ENCODE data around the gene MBD3L3. TPM values are rescaled to one million over a fixed set of nuclear protein-coding genes. Genes with fewer than 3 reads are reported as not detected.

The MBD3L3 gene
- total and polyA plus RNA-seq, 2 of the 4 experiments (the other 2 are of a cell fraction): not detected

DNA sequence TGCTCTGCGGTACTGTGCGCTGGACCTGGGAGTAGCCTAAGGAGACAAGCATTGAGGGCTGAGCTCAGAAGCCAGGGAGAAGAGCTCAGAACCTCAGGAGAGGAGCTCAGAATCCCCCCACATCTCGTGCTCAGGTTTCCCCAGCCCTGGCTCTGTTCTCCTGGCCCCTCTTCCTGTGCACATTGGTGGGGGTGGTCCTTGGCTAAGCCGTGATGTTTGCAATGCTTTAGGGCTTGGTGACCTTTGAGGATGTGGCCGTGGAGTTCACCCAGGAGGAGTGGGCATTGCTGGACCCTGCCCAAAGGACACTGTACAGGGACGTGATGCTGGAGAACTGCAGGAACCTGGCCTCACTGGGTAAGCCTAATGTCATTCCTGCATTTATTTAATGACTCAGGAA is 17.7 kb upstream of the MBD3L3 start:
- no peak overlapping the region for H4K91ac ChIP-seq (ENCODE audit: insufficient read depth, low read depth, low read length)
- H3K9me1 ChIP-seq (ENCODE audit: insufficient read depth, low read length): no peaks in the 10 kb centered on the region
- H3K27me3 ChIP-seq (ENCODE audit: control insufficient read depth, insufficient read depth, low read length): no peaks in the 10 kb centered on the region
- H2BK15ac ChIP-seq (ENCODE audit: low read depth, low read length): no peak overlapping the region
- WGBS, 2 experiments (ENCODE audit: extremely low coverage in 2 of 2, insufficient read length in 1 of 2): no CpG with 5 or more reads among the region's 6 CpGs
- no peak overlapping the region for H3K23ac ChIP-seq (ENCODE audit: low read depth, low read length)
- no peak overlapping the region for H3K56ac ChIP-seq (ENCODE audit: extremely low read depth, insufficient read depth, low read length)
- H3K79me1 ChIP-seq (ENCODE audit: low read depth in 1 of 2, low read length in 2 of 2): peaks cover 2 to 5% of the 10 kb centered on the region in 2 experiments; a peak in 3 of 4 replicates
- H3K9me3 ChIP-seq (ENCODE audit: control insufficient read depth, insufficient read depth, low read length): peaks cover 56% of the 10 kb centered on the region
- H3K4me3 ChIP-seq (ENCODE audit: insufficient read depth, low read depth, low read length): no peak overlapping the region
- TF ChIP-seq NFE2L2 (IDR thresholded peaks at IDR 0.05; ENCODE audit: low read depth, low read length) (no peak), FOS (IDR thresholded peaks at IDR 0.05; ENCODE audit: low read depth, low read length) (no peak), CHD1 (IDR thresholded peaks at IDR 0.05; ENCODE audit: low read depth, low read length) (no peak), BHLHE40 (IDR thresholded peaks at IDR 0.05; ENCODE audit: low read depth, low read length) (no peak), RFX5 (IDR thresholded peaks at IDR 0.05; ENCODE audit: low read depth, low read length) (no peak), MAFK (IDR thresholded peaks at IDR 0.05; ENCODE audit: low read depth, low read length) (no peak), POLR2A (IDR thresholded peaks at IDR 0.05; ENCODE audit: low read depth, low read length) (no peak), MXI1 (IDR thresholded peaks at IDR 0.05; ENCODE audit: borderline replicate concordance, low read depth, low read length) (no peak), RAD21 (IDR thresholded peaks at IDR 0.05; ENCODE audit: low read length) (no peak), SMC3 (IDR thresholded peaks at IDR 0.05; ENCODE audit: low read depth, low read length) (no peak), MAZ (IDR thresholded peaks at IDR 0.05; ENCODE audit: borderline replicate concordance, low read depth, low read length) (no peak), RCOR1 (IDR thresholded peaks at IDR 0.05; ENCODE audit: insufficient replicate concordance, low read length) (no peak), CEBPB (IDR thresholded peaks at IDR 0.05; ENCODE audit: low read depth, low read length) (no peak)
- TF ChIP-seq, protein P1, sequence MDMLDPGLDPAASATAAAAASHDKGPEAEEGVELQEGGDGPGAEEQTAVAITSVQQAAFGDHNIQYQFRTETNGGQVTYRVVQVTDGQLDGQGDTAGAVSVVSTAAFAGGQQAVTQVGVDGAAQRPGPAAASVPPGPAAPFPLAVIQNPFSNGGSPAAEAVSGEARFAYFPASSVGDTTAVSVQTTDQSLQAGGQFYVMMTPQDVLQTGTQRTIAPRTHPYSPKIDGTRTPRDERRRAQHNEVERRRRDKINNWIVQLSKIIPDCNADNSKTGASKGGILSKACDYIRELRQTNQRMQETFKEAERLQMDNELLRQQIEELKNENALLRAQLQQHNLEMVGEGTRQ (IDR thresholded peaks at IDR 0.05; ENCODE audit: low read depth, low read length): no peak
- TF ChIP-seq, protein P2, sequence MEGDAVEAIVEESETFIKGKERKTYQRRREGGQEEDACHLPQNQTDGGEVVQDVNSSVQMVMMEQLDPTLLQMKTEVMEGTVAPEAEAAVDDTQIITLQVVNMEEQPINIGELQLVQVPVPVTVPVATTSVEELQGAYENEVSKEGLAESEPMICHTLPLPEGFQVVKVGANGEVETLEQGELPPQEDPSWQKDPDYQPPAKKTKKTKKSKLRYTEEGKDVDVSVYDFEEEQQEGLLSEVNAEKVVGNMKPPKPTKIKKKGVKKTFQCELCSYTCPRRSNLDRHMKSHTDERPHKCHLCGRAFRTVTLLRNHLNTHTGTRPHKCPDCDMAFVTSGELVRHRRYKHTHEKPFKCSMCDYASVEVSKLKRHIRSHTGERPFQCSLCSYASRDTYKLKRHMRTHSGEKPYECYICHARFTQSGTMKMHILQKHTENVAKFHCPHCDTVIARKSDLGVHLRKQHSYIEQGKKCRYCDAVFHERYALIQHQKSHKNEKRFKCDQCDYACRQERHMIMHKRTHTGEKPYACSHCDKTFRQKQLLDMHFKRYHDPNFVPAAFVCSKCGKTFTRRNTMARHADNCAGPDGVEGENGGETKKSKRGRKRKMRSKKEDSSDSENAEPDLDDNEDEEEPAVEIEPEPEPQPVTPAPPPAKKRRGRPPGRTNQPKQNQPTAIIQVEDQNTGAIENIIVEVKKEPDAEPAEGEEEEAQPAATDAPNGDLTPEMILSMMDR (conservative IDR thresholded peaks at IDR 0.05; ENCODE audit: low read depth, low read length): no peak
- TF ChIP-seq, protein P3, sequence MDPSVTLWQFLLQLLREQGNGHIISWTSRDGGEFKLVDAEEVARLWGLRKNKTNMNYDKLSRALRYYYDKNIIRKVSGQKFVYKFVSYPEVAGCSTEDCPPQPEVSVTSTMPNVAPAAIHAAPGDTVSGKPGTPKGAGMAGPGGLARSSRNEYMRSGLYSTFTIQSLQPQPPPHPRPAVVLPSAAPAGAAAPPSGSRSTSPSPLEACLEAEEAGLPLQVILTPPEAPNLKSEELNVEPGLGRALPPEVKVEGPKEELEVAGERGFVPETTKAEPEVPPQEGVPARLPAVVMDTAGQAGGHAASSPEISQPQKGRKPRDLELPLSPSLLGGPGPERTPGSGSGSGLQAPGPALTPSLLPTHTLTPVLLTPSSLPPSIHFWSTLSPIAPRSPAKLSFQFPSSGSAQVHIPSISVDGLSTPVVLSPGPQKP (IDR thresholded peaks at IDR 0.05; ENCODE audit: borderline replicate concordance, low read depth, low read length): no peak
- no peak overlapping the region for H2AK9ac ChIP-seq (replicated peaks; ENCODE audit: low read depth, low read length, poor library complexity)
- no peaks in the 10 kb centered on the region for H4K20me1 ChIP-seq (ENCODE audit: insufficient read depth, low read length)
- H3K36me3 ChIP-seq (ENCODE audit: control insufficient read depth, insufficient read depth, low read length): peaks cover 77% of the 10 kb centered on the region
- H4K5ac ChIP-seq (ENCODE audit: low read depth, low read length): no peak overlapping the region
- ATAC-seq (ENCODE audit: low read depth) (no peak), DNase-seq (no peak)
- no peak overlapping the region for H2AFZ ChIP-seq (replicated peaks; ENCODE audit: low read length, poor library complexity)
- intact Hi-C loops (cut with micrococcal nuclease): no loop called here
- no peak overlapping the region for H2AK5ac ChIP-seq (ENCODE audit: low read depth, low read length)
- H3K14ac ChIP-seq (replicated peaks; ENCODE audit: low read depth, low read length): no peak overlapping the region
- dilution Hi-C loops (cut with HindIII; ENCODE audit: low sequenced_read_pairs, unreplicated experiment): no loop called here
- no peak overlapping the region for H3K27ac ChIP-seq (ENCODE audit: insufficient read depth, low read length)
- in situ Hi-C loops (cut with MboI; ENCODE audit: low sequenced_read_pairs): no loop called here
- BruUV-seq (replicated peaks): no TSS peak
- H2BK120ac ChIP-seq (ENCODE audit: low read depth, low read length): no peak overlapping the region
- no peak overlapping the region for H3K9ac ChIP-seq (ENCODE audit: low read depth, low read length)
- CTCF ChIA-PET: no interaction called here
- no peak overlapping the region for H3K4me2 ChIP-seq (ENCODE audit: low read depth, low read length)
- no peaks in the 10 kb centered on the region for H3K4me1 ChIP-seq (ENCODE audit: control insufficient read depth, insufficient read depth, low read length)
- no peak overlapping the region for H3K4ac ChIP-seq (ENCODE audit: low read depth, low read length)
- no peak overlapping the region for H2BK5ac ChIP-seq (ENCODE audit: low read depth, low read length, poor library complexity, severe bottlenecking)
- H4K8ac ChIP-seq (ENCODE audit: low read depth in 2 of 2, low read length in 2 of 2): no peak overlapping the region
- POLR2A ChIA-PET (ENCODE audit: unreplicated experiment): no interaction called here
- no peak overlapping the region for H3K18ac ChIP-seq (ENCODE audit: low read depth, low read length)
- H2BK20ac ChIP-seq (ENCODE audit: low read depth, low read length): no peak overlapping the region

All from IMR-90 (cell line).